NCI-H1417 (cell line): ENCODE results near the gene STK4.

Source experiments
- DNase-seq, 3 experiments: peaks; one replicate each; lab custom pipeline; 2025; lab: John Stamatoyannopoulos, UW

STK4 gene

DNA sequence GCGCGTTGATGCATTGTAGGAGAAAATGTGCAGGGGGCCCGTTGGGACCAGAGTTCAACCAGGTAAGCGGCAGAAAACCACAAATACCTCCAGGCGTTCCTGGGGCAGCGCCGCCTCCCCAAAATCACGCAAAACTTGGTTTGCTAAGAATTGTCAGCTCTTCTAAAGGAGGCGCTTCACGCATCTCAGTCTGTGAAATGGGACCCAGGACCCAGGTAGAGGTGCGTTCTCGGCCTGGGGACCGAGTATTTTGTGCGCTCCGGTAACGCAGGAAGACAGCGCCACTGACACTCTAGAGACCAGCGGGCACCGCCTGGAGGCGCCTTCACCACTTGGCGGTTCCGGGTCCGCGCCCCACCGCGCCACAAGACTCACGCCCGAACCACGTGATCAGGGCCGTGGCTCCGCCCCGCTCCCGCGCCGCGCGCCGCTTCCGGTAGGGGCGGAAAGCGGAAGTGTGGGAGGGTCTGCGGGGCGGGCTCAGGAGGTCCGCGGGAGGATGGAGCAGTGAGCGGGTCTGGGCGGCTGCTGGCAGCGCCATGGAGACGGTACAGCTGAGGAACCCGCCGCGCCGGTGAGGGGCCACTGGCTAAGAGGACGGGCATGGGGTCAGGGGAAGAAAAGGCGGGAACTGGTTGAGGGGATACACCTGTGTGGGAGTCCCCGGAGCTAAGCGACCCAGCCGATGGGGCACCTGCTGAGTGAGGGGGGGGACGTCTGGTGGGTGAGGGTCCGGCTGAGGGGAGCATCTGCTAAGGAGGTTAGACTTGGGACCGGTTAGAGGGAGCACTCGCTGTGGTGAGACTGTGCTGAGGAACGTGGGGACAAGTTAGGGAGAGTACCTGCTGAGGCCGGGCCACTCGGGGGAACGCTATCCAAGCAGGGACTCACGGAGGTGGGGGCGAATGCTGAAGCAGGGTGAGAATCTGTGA is at the start of gene STK4:
TSS of gene STK4 (plus strand) at position 483 of the 932 bp plus-strand sequence. CDS start at position 540, 57 bp downstream.
- DNase-seq, result peak; percentile 93 to 98 (median 98)

DNA sequence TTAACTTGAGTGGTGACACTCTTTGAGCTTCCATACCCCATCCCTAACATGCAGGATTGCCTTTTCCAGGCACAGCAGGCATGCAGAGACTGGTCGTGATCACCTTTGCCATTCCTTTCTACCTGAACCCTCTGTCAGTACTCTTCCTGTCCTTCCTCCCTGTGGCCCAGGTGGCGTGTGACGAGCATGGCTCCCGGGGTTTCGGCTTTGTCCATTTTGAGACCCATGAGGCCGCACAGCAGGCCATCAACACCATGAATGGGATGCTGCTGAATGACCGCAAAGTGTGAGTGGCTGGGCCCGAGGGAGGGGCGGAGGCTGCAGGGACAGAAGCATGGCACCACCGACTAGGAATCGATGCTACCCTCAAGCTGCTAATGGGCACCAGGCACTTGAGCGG is 49.7 kb upstream of the STK4 start:
- DNase-seq, result no peak

DNA sequence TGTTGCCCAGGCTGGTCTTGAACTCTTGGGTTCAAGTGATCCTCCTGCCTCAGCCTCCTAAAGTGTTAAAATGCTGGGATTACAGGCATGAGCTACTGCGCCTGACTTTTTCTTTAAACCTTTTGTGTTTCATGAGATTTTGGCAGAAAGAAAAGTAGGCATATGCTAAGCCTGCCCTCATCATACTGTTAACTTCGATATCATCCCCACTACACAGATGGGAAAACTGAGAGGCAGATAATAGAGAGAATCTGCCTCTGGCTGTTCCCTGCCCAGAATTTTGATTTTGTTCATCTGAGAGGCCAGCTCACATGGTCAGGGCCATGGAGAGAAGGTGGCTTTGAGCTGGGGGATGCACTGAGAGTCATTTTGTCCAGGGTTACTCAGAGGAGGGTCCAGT is 48.9 kb upstream of the STK4 start:
- DNase-seq, result no peak

DNA sequence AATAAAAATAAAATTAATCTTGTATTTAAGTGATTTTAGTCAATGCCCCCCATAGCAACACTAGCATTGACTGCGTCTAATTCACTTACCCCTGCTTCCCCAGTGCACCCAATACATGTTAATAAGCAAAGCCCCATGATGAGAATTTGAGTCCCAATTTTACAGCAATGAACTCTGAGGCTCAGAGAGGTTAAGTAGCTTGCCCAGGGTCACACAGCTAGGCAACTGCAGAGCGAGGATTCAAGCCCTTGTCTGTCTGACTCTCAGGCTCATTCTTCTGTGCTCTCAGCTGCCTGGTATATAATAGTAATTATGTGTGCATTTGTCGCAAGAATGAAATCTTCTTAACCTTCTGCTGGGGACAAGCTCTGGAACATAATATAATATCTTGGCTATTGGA is 48.0 kb upstream of the STK4 start:
- DNase-seq, result no peak

DNA sequence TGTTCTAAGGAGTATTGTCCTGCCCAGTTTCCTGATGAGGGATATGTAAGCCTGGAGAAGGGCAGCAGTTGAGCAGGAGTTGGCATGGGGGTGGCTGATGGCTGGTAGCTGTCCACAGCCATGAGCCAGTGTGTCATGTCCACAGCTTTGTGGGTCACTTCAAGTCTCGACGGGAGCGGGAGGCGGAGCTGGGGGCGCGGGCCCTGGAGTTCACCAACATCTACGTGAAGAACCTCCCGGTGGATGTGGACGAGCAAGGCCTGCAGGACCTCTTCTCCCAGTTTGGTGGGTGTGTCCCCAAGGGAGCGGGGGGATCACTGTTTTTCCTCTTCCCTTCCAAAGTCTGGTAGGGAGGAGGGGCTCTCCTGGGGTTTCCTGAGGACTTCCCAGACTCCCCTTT is 47.6 kb upstream of the STK4 start:
- no peak for DNase-seq

DNA sequence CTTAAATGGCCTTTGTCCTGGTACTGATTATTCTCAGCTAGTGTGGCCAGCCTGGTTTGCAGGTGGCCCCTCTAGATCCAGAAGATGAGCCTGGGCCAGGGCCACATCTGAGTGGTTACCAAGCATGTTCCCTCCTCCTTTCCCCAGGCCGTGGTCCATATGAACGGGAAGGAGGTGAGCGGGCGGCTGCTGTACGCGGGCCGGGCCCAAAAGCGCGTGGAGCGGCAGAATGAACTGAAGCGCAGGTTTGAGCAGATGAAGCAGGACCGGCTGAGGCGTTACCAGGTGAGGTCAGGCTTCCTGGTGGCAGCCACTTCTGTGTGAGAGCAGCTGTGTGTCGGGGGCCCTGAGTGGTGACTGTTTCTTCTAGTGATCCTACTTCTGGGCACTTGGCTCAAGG is 44.9 kb upstream of the STK4 start:
- DNase-seq, result no peak

DNA sequence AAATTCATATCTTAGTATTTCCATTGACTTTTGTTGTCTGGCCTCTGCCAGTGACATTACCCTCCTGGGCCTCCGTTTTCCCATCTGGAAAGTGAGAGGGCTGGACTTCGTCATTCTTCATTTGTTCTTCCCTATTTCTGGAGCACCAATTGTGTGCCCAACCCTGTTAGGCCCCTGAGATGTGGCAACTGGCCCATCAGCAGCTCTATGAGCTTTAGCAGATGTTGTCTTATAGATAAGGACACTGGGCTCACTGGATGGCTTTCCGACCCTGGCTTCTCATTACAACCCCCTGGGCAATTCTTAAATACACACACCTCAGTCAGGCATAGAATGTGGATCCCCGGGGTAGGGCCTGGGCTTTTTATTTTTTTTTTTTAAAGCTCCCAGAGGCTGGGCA is 41.8 kb upstream of the STK4 start:
- no peak for DNase-seq

DNA sequence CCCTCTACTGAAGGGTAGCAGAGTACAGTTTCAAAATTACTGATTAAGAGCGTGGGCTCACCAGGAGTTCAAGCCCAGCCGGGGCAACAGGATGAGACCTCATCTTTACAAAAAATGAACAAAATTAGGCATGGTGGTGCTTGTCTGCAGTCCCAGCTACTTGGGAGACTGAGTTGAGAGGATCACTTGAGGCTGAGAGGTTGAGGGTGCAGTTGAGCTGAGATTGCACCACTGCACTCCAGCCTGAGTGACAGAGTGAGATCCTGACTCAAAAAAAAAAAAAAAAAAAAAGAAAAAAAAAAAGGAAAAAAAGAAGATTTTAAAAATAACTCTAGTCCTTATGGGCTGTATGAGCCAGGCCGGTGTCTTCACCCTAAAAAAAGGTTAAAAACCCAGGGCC is 37.7 kb upstream of the STK4 start:
- no peak for DNase-seq

DNA sequence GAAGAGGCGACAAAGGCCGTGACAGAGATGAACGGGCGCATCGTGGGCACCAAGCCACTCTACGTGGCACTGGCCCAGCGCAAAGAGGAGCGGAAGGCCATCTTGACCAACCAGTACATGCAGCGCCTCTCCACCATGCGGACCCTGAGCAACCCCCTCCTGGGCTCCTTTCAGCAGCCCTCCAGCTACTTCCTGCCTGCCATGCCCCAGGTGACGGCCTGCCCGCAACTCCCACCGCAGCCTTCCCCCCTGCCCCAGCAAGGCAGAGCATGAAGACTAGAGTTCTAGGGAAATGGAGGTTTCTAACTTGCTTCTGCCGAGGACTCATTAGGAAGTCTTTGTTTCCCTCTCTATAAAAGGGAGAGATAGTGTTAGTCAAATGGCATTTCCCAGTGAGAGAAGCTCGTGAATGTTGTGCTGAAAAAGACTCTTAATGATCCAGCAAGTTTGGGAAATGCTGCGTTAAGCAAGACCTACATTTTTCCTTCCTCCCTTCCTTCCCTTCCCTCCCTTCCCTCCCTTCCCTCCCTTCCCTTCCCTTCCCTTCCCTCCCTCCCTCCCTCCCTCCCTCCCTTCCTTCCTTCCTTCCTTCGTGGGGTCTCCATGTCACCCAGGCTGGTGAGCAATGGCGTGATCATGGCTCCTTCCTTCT is 35.7 kb upstream of the STK4 start:
- no peak for DNase-seq

DNA sequence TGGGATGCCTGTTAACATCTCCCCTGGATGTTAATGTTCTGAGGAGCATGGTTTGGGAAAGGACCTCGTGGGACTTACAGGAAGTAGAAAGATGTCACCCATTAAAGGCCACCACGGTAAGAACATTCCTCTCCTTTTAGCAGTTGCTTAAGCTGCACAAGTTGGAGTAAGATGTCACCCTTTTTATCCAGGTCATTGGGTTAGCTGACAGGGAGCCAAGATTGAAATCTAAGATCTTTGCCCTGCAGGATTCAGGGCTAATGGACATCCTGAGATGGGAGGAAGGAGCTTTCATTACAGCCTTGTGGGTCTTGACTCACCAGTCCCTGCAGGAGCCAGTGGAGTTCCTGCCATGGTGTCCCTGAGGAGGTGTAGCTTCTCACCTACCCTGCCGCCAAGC is 34.4 kb upstream of the STK4 start:
- no peak for DNase-seq

DNA sequence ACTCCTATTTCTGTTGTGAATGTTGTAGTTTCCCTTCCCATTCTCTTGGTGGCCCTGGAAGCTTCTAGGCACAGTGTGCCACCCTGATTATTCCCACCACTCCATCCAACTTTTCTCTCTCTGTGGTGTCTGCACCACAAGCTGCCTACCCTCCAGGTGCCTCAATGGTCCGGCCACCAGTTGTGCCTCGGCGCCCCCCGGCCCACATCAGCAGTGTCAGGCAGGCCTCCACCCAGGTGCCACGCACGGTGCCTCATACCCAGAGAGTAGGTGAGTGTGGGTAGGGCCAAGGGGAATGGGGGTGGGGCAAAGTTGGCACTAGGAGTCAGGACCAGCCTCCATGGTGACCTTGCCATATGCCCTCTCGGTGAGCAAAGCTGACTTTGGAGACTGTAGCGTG is 33.4 kb upstream of the STK4 start:
- DNase-seq, result no peak

DNA sequence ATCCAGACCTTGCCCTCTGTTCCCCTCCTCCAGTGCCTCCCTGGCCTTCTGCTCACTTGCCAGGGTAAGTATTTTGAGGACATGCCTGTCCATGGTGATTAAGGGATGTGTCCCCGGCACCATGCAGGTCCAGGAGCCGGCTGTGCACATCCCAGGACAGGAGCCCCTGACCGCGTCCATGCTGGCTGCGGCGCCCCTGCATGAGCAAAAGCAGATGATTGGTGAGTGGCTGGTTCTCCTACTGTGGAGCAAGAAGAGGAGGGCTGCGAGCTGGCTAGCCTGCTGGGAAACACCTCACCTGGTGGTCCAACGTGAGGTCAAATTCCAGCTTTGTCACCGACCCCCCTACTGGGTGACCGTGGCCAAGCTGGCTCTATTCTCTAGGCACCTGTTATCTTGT is 29.8 kb upstream of the STK4 start:
- DNase-seq, result no peak

DNA sequence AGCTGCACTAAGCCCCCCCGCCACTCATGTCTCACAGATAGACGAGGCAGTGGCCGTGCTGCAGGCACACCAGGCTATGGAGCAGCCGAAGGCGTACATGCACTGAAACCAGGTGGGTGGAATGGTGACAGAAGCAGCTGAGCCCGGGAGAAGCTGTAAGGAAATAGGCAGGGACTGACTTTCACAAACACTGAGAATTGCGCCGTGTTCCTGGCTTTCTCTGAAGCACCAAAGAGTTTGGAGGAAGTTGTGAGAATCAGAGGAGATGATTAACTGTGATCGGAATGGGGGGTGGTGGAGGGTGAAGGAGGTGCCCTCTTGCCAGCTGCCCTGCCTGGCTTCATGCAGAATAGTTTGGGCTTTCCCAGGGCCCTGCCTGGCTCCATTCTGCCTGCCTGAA is 27.7 kb upstream of the STK4 start:
- DNase-seq, result no peak

DNA sequence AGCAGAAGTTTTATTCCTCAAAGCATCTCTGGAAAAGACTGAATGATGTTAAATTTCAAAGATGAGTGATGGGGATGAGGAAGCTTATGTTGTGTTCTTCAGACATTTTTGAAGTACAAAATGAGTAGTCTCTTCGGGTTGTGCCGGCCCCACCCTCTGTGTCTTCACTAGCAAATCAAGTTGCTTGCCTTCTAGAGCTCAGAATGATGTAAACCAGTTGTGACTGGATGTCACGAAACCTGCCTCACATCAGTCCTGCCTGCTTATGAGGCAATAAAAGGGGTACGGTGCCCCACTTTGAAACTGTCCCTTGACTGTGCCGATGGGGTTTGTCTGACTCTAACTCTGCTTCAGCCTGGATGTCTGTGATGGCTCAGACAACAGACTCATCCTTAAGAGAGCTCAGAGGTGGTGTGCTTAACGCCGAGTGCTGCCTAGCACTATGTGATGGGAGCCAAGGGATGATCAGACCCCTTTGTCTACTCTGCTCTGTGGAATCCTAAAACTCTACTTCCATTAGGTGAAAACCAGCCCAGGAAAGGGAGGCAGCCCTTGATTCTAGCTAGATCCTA is 25.1 kb upstream of the STK4 start:
- no peak for DNase-seq

DNA sequence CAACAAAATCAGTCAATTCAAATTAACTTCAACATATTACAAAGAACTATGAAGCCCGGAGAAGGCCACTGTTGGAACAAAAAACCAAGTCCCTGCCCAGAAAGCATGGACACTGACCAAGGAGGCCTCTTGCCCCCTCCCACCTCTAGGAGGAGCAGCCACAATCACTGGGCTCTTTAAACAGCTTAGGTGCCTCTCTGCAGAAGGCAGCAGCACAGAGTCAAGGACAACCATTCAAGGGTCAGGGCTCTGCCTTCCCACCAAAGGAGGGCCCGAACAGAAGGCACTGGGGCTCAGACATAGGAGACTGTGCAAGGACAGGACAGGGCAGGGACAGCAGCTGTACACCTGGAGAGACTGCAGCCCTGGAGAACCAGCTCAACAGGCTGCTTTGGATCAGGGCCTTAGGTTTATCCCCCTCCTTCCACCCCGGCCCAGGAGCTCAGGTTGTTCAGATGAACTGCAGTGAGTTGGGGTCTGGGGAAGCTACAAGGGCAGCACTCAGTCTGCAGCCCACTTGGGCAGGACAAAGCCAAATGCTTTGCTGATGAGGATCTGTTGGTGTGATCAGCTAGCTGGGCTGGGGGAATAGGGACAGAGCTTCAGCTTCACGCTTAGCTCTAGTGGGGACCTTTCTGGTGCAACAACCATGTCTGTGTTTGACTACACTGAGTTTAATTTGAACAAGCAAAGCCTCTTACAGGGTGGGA is 23.9 kb upstream of the STK4 start:
- DNase-seq, result no peak

DNA sequence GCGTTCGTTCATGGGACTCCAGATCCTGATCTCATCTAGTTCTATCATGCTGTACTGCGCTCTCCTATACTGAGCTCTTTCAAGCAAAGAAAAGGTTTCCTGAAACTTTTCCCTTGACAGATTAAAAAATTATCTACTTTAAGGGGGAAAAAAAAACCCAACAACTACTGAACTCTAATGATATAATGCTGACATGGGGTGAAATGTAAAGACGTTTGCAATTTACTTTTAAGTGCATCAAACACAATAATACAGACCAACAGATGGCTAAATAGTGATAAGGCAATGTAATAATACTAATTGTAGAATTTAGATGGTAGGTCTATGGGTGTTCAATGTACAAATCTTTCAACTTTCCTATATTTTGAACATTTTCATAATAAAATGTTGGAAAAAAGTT is 22.5 kb upstream of the STK4 start:
- DNase-seq, result no peak

DNA sequence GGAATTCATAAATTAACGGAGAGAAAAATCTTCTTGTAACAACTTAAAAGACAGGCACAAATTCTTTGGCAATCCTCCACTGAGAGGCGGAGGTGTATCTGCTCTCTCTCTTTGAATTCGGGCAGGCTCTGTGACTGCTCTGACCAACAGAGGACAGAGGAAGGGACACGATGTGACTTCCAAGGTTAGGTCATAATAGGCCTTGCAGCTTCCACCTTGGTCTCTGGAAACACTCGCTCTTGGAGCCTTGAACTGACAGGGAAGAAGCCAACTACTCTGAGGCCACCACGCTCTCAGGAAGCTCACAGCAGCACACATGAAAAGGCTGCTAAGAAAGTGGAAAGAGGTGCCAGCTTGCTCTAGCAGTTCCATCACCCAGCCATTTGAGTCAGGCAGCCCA is 21.1 kb upstream of the STK4 start:
- DNase-seq, result no peak

DNA sequence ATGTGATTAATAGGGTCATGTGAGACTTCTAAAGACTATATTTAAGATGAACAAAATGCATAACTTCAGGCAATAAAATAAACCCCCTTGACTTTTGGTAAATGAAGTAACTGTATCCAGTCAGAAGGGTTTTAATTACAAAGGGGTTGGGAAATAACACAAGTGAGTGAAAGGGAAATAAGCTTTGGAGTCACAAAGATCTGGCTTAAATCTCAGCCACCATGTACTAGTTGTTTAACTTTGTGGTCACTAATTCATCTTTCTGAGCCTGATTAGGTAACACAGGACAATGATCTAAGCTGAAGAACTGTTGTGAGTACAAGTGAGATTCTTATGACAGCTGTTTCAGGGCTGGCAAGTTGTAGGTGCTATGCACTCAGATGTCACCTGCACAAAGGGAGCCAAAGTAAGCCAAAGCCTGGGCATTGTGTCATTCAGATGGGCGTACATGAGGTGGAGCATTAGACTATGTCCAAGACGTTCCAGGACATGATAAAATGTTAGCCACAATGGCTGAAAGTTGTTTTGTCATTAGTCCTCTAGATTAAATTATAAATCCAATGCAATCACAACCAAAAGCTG is 19.9 kb upstream of the STK4 start:
- DNase-seq, result no peak

DNA sequence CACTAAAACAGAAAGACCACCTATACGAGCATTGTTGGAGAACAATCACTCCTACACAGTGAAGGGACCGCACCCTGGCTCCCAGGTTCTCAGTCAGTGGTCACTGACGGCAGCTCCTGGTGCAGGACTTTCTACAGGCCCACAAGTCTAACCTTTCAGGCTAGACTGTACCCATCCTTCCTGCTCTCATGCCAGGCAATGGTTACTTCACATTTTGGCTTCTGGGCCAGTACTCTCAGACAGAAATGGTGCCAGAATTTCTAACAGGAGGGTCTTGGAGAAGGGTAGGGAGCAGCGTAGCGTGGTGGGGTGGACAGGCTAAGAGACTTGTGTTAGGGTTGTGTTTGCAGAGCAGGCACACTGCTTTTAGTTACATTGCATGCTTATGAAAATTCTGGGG is 18.2 kb upstream of the STK4 start:
- no peak for DNase-seq

DNA sequence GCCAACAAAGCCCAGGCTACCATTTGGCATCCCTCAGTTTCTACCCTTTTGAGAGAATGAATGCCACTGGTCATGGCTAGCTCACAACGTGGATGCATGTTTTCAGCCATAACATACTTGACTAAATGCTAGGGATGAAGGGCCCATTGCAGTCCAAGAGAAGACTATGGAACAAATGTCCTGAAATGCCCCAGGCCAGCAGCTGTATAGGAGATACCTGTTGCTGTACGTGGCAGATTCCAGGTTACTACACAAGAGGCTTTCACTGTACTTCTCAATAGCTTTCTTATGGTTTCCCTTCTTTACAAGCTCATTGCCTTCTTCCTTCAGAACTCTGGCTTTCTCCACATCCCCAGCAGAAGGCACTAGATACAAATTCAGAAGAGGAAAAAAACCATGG is 17.8 kb upstream of the STK4 start:
- DNase-seq, result no peak

DNA sequence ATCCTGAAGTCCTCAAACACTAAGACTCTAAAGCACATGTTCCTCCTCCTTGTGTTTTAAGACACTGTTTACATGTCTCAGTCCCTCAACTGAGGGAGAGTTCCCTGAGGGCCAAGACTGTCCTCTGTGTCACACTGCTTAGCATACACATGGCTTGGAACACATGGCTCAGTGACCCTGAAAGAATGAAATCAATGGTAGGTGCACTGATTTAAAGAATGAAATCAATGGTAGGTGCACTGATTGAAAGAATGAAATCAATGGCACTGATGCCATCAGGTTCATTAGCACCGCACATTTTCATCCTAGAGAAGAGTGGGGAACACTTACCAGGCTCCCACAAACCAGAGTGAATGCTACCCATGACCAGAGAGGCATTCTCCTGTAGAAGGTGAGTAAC is 15.9 kb upstream of the STK4 start:
- DNase-seq, result no peak

DNA sequence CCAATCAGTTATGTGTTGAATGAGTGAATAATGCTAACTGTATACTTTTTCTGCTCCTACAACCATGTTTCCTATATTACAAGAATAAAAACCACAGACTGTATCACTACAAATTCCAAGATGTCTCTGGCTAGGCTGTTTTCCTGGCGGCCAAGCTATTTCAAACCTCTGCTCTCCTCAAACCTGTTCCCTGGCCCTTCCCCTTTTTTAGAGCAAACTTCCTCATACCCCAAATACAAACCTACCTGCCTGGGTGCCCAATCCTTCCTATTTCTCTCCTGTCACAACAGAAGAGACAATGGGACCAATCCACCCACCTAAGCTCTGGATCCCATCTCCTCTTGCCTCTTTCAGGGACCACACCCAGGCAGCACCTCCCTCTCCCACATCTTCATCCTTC is 13.6 kb upstream of the STK4 start:
- no peak for DNase-seq
